Activated CD8-positive, alpha-beta memory T cell treated with anti-CD3 and anti-CD28 coated beads for 4 hours (primary cell): ENCODE data around the gene SOWAHA.

ENCODE experiments used
- DNase-seq, 2 donors: peaks; one replicate each; pipeline ENCODE4 v3.0.0-alpha.2; 2020; ENCODE audit warnings: low read depth in 2 of 2

The SOWAHA gene

DNA sequence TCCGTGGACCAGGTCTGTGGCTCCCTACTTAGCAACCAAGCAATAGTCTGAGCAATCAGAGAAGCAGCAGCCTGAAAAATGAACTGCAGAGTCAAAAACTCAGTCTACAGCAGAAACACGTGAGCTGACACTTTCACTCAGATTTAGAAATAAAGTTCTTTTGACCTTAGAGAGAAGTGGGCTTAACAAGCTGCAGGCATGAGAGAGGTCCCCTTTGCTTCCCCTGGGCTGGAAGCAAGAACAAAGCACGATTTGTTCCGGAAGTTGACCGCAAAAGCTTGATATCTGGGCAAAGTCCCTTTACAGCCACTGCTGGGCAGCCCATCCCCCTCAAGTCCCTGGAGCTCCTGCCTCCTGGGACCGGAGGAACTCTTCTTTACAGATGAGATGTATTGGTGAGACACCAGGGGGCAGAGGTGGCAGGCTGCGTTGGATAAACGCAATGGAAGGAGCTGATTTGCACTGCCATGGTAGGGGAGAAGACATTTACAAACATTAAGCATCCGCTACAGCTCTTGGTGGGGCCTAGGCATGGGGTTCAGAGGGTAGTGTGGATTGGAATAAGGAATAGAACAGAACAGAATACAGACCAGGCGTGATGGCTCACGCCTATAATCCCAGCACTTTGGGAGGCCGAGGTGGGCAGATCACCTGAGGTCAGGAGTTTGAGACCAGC lies 5.8 kb upstream of the SOWAHA start:
- DNase-seq: no peak

GRCh38 chr5:132808448-132808847 lies 4.7 kb upstream of the SOWAHA start:
- DNase-seq: no peak

DNA sequence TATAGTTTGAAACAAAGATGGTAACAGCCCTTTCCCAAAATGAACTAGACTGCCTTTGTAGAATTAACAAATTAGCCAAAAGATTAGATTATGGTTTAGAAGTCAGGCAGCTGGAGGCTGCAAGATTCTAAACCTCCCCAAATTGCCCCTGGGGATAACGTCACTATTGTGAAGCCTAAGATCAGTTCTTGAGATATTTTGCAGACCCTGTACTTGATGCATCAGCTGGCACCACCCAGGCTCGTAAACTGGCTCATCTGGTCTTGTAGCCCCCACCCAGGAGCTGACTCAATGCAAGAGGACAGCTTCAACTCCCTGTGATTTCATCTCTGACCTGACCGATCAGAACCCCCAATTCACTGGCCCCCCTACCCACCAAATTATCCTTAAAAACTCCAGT lies 4.2 kb upstream of the SOWAHA start:
- no peak for DNase-seq

GRCh38 chr5:132810605-132811004 lies 2.5 kb upstream of the SOWAHA start:
- DNase-seq: no peak

GRCh38 chr5:132812123-132812765 lies 858 bp upstream of the SOWAHA start:
- DNase-seq: no peak

DNA sequence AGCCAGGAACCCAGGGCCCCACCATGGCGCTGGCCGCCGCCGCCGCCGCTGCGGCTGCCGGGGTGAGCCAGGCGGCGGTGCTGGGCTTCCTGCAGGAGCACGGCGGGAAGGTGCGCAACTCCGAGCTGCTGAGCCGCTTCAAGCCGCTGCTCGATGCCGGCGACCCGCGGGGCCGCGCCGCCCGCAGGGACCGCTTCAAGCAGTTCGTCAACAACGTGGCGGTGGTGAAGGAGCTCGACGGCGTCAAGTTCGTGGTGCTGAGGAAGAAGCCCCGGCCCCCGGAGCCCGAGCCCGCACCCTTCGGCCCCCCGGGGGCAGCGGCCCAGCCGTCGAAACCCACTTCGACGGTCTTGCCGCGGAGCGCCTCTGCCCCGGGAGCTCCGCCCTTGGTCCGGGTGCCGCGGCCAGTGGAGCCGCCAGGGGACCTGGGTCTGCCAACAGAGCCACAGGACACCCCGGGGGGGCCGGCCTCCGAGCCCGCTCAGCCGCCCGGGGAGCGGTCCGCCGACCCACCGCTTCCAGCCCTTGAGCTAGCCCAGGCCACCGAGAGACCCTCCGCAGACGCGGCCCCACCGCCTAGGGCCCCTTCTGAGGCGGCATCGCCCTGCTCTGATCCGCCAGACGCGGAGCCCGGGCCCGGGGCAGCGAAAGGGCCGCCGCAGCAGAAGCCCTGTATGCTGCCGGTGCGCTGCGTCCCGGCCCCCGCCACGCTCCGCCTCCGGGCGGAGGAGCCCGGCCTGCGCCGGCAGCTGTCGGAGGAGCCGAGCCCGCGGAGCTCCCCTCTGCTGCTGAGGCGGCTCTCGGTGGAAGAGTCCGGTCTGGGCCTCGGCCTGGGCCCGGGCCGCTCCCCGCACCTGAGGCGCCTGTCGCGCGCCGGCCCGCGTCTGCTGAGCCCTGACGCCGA lies 749 bp downstream of the SOWAHA start:
- no peak for DNase-seq

DNA sequence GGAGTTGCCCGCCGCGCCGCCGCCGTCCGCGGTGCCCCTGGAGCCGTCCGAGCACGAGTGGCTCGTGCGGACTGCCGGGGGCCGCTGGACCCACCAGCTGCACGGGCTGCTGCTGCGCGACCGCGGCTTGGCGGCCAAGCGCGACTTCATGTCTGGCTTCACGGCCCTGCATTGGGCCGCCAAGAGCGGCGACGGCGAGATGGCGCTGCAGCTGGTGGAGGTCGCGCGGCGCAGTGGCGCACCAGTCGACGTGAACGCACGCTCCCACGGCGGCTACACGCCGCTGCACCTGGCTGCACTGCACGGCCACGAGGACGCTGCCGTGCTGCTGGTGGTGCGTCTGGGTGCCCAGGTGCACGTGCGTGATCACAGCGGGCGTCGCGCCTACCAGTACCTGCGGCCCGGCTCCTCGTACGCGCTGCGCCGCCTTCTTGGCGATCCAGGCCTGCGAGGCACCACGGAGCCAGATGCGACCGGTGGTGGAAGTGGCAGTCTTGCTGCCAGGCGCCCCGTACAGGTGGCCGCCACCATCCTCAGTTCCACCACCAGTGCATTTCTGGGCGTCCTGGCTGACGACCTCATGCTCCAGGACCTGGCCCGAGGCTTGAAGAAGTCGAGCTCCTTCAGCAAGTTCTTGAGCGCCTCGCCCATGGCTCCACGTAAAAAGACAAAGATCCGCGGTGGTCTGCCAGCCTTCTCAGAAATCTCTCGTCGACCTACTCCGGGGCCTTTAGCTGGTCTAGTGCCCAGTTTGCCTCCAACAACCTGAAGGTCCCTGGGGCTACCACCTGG lies 1.6 kb downstream of the SOWAHA start:
- DNase-seq: no peak

DNA sequence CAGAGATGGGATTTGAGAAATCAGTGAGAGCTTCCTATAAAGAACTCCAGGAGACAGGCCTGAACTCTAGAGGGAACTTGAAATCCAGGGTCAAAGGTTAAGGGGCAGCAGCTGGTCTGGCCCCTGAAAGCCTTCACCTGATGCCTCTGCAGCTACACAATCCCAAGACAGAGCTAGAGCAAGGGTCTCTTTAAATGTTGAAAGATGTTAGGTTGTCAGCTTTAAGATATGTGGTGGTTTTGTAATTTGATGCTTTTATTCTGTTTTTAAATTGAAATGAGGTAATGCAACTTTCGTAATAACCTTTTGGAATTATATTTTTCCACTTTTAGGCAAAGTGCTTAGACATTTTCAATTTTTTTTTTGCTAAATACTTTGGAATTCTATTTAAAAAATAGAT lies 2.4 kb downstream of the SOWAHA start:
- DNase-seq: no peak

DNA sequence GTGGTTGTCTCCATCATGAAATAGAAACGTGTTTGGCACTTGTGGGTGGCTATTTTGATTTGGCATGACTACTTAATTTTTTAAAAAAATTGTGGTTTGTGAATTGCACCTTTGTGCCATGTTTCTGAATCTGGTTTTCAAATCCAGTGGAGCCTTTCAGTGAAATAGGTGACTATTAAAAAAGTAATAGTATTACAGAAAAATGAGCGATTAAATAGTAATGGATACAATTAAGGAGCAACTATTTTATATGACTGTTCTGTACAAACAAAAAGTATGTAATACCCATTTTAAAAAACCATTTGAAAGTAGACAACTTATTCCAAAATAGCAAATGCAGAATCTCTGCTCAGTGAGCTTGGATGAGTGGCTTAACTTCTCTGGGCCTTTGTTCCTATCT lies 3.0 kb downstream of the SOWAHA start:
- no peak for DNase-seq

- no peak for DNase-seq
Measured at GRCh38 chr5:132816554-132816953, 3.5 kb downstream of the SOWAHA start.

DNA sequence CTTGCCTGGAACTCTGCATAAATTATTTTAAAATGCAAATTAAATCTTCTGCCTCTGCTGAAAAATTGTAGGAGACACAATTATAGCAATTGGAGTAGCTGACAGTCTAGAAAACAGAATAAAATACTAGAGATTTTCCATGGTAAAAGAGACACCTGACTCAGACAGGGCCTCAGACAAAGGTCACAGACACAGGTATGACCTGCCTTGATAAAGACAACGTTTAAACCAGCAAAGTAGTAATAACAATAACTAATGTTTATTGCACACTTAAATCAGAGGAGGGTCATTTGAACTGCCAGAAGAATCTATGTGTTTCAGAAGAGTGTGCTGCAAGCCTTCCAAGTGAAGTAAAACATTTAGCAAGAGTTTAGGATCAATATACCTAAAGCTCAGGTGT lies 3.9 kb downstream of the SOWAHA start:
- no peak for DNase-seq

- DNase-seq: no peak
Measured at GRCh38 chr5:132819468-132819867, 6.4 kb downstream of the SOWAHA start.

DNA sequence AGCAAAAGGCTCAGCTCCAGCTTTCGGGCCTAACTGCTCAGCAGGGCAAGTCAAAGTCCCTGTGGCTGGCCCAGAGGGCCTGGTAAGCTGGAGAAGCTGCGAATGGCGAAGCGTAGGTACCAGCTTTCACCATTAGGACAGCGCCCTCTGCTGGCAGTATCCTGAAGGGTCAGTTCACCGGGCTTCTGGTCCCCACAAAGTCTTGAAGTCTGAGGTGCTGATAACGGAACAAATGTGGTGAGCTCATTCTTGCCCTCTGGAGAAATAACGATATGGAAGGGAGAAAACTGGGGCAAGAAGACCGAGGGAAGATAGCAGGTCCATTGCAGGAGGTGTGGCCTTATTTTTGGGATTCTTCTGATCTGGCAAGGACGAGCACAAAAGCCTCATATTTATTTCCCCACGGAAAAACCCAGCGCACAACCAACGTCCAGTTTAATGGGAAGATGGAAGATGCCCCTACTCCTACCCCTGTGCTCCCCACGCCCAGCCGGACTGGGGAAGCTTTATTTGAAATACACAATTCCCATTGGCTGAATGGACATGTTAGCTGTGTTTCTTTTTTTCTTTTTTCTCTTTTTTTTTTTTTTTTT lies 7.2 kb downstream of the SOWAHA start:
- DNase-seq: peak; percentile 69 to 72

DNA sequence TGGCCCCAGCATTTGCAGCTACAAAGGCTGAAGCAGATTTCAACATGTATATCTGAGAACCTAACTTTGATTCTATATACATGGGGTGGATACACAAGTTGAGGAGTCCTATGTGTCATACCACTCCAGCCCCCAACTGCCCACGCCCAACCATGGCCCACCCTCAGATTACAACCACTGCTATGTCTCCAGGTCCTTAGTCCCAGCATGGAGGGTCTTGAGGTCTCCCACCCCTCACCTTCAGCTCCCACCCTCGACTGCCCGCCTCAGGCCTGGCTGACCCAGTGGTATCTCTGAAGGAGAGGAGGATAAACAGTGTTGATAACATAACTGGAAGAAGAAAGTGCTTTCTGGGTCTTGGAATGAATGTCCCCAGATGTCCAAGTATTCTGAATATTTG lies 8.2 kb downstream of the SOWAHA start:
- DNase-seq: no peak

DNA sequence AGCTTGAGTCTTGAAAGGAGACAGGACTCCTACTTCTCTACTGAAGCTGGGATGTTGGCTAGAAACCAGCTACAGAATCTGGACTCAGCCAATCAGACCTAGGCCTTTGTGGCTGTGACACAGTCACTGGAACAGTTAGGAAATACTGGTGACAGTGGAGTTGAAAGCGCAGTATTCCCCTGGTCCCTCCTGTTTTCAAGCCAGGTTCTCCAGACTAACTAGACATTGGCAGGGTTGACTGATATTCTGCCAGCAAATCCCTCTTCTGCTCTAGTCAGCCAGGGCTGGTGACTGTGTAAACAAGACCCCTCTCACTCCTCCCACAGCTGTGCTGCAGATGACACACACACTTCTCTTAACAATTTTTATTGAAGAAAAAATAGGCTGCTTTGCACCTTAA lies 8.7 kb downstream of the SOWAHA start:
- DNase-seq: no peak

DNA sequence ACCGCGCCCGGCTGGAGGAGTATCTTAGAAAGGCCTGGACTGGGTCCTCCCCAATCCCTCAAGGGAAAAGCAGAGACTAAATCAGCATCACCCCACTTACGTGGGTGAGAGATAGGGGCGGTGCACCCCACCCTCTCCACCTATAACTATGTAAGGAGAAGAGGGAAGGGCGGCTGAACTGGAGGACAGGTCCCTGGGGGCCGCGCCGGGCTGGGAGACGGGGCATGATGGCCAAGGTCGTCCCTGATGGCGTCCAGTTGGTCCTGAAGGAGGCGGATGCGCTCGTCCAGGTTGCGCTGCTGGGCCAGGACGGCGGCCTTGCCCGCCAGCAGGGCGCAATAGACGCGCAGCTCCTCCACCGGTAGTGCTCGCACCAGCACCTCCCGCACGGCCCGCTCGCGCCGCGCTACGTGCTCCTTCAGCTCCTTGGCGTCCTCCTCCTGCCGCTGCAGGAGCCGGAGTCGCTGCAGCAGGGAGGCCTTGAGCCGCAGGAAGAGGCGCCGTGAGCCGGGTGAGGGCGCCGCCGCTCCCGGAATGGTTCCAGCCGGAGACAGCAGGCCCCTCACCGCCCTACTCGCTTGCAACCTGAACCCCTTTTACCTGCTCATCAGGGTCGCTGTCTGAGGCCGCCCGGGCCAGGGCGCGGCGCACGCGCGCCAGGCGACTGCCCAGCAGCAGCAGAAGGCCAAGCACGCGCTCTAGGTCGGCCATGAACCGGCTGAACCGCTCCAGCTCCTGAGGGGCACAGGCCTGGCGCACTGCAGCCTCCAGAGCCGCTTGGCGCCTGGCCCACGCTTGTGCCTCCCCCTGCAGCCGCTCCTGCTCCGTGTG lies 9.8 kb downstream of the SOWAHA start:
- DNase-seq: no peak

DNA sequence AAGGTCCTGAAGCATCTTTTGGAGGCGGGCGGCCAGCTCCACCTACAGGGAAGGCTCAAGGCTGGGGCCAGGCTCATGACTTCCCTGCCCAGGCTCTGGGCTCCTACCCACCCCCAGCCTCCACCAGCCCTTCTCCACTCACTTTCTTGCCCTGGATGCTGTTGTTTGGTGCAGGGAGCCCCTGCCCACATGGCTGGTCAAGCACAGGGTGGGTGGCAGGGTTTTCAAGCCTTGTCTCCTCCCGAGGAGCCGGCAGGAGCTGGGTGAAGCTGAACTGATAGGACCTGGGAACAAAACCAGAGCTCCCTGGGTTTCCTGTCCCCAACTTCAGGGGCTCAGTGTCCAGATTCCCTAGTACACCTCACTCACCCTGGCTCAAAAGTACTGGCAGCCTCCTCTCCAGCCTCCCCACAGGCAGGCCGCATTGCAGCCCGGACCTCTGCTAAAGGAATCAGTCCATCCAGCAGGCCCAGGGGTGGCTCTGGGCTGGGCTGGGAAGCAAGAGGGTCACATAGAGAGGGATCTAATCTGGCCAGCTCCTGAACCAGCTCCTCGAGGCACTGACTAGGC lies 10.5 kb downstream of the SOWAHA start:
- no peak for DNase-seq

DNA sequence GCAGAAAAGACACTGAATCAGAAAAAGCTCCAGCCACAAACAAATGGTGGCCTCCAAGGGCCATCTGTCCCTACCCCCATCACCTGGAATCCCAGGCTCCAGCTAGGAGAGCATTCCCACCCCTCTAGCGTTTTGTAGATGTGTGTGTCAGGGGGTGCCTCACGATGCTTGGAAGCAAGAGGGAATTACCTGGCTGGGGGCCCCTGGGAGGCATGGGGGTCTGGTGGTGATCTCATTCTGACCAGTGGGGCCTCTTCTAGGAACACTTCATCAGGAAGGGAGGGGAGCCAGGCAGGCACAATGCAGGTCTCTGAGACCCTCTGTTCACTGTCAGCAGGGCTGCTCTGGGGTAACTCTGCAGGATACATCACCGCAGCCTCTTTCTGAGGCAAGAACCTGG lies 11.3 kb downstream of the SOWAHA start:
- DNase-seq: no peak

- DNase-seq: no peak
Measured at GRCh38 chr5:132825033-132825833, 12.1 kb downstream of the SOWAHA start.
